ENCODE results near the gene APMAP. TPM values are rescaled to one million over a fixed set of nuclear protein-coding genes. Genes with fewer than 3 reads are reported as not detected.

The APMAP gene
- total and polyA plus RNA-seq, 4 donors = 132 to 378 (median 234) TPM

GRCh38 chr20:24966317-24967012, 26.1 kb downstream of the APMAP start:
- Histone ChIP-seq H3K9me3 (ENCODE audit: control insufficient read depth in 4 of 4, low read length in 3 of 4) (no peaks in the 10 kb centered on the region), H3K27me3 (ENCODE audit: control insufficient read depth in 4 of 4, insufficient read depth in 4 of 4, low read length in 3 of 4) (no peaks in the 10 kb centered on the region), H3K4me3 (ENCODE audit: low read depth in 1 of 3, low read length in 3 of 3) (no peak overlapping the region), H3K36me3 (ENCODE audit: control insufficient read depth in 4 of 4, insufficient read depth in 3 of 4, low read depth in 1 of 4, low read length in 3 of 4) (peaks cover 34 to 96% (median 82%) of the 10 kb centered on the region in 4 donors), H3K4me1 (ENCODE audit: control insufficient read depth in 4 of 4, insufficient read depth in 4 of 4, low read length in 3 of 4) (peaks cover 0 to 3% (median 0%) of the 10 kb centered on the region in 4 donors), H3K27ac (ENCODE audit: low read depth in 1 of 2, low read length in 2 of 2) (no peak overlapping the region), H3K9ac (ENCODE audit: low read depth in 1 of 2, low read length in 2 of 2) (no peak overlapping the region)
- TF ChIP-seq RAD21 (IDR thresholded peaks at IDR 0.05) = no peak
- TF ChIP-seq HNF4A (conservative IDR thresholded peaks at IDR 0.05) = no peak
- TF ChIP-seq EGR1 (IDR thresholded peaks at IDR 0.05; ENCODE audit: low read depth in 2 of 2) = no peak
- TF ChIP-seq, protein P1, sequence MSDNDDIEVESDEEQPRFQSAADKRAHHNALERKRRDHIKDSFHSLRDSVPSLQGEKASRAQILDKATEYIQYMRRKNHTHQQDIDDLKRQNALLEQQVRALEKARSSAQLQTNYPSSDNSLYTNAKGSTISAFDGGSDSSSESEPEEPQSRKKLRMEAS (IDR thresholded peaks at IDR 0.05) = no peak
- no peak for TF ChIP-seq ZBTB33 (IDR thresholded peaks at IDR 0.05)
- TF ChIP-seq HNF4G (IDR thresholded peaks at IDR 0.05) = no peak
- TF ChIP-seq, protein P2, sequence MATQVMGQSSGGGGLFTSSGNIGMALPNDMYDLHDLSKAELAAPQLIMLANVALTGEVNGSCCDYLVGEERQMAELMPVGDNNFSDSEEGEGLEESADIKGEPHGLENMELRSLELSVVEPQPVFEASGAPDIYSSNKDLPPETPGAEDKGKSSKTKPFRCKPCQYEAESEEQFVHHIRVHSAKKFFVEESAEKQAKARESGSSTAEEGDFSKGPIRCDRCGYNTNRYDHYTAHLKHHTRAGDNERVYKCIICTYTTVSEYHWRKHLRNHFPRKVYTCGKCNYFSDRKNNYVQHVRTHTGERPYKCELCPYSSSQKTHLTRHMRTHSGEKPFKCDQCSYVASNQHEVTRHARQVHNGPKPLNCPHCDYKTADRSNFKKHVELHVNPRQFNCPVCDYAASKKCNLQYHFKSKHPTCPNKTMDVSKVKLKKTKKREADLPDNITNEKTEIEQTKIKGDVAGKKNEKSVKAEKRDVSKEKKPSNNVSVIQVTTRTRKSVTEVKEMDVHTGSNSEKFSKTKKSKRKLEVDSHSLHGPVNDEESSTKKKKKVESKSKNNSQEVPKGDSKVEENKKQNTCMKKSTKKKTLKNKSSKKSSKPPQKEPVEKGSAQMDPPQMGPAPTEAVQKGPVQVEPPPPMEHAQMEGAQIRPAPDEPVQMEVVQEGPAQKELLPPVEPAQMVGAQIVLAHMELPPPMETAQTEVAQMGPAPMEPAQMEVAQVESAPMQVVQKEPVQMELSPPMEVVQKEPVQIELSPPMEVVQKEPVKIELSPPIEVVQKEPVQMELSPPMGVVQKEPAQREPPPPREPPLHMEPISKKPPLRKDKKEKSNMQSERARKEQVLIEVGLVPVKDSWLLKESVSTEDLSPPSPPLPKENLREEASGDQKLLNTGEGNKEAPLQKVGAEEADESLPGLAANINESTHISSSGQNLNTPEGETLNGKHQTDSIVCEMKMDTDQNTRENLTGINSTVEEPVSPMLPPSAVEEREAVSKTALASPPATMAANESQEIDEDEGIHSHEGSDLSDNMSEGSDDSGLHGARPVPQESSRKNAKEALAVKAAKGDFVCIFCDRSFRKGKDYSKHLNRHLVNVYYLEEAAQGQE (IDR thresholded peaks at IDR 0.05) = no peak
- TF ChIP-seq RXRA (IDR thresholded peaks at IDR 0.05) = no peak
- TF ChIP-seq, protein P3, sequence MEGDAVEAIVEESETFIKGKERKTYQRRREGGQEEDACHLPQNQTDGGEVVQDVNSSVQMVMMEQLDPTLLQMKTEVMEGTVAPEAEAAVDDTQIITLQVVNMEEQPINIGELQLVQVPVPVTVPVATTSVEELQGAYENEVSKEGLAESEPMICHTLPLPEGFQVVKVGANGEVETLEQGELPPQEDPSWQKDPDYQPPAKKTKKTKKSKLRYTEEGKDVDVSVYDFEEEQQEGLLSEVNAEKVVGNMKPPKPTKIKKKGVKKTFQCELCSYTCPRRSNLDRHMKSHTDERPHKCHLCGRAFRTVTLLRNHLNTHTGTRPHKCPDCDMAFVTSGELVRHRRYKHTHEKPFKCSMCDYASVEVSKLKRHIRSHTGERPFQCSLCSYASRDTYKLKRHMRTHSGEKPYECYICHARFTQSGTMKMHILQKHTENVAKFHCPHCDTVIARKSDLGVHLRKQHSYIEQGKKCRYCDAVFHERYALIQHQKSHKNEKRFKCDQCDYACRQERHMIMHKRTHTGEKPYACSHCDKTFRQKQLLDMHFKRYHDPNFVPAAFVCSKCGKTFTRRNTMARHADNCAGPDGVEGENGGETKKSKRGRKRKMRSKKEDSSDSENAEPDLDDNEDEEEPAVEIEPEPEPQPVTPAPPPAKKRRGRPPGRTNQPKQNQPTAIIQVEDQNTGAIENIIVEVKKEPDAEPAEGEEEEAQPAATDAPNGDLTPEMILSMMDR (IDR thresholded peaks at IDR 0.05; ENCODE audit: low read depth, low read length, missing input control) = no peak
- no peak for TF ChIP-seq GABPA (IDR thresholded peaks at IDR 0.05 in 1 of 2, conservative IDR thresholded peaks at IDR 0.05 in 1 of 2)
- no peak for TF ChIP-seq YY1 (IDR thresholded peaks at IDR 0.05)
- TF ChIP-seq ATF3 (IDR thresholded peaks at IDR 0.05) = no peak
- no peak for TF ChIP-seq TAF1 (conservative IDR thresholded peaks at IDR 0.05)
- WGBS = 95% methylated on average over 15 of the region's 15 CpGs
- DNase-seq (ENCODE audit: low spot score) = no peak

All from liver (tissue), 9 donors.